ENCODE data around the gene SCAMP3. TPM values are rescaled to one million over a fixed set of nuclear protein-coding genes. Genes with fewer than 3 reads are reported as not detected.

The SCAMP3 gene
- total RNA-seq, 1 experiment from 2014 or later = 80.6 TPM

GRCh38 chr1:155256058-155256852 is 5.9 kb downstream of the SCAMP3 start:
- no peaks in the 10 kb centered on the region for H3K9me3 Mint-ChIP-seq (ENCODE audit: unreplicated experiment)
- BruUV-seq (replicated peaks) = TSS peak; percentile 21
- peak overlapping the region; percentile 83 for H3K27ac Mint-ChIP-seq (ENCODE audit: low read depth, unreplicated experiment)
- no peak for TF ChIP-seq CTCF (IDR thresholded peaks at IDR 0.05; ENCODE audit: unreplicated experiment)
- H3K27me3 Mint-ChIP-seq (ENCODE audit: insufficient read depth, unreplicated experiment) = no peaks in the 10 kb centered on the region
- DNase-seq (ENCODE audit: unreplicated experiment) = no peak
- peaks cover 39% of the 10 kb centered on the region for H3K4me1 Mint-ChIP-seq (ENCODE audit: insufficient read depth, unreplicated experiment)
- CTCF ChIA-PET = interaction anchor here (0.6 to 10.0 kb wide), 6 partner anchors 14 to 68 kb away, joined by 3 to 238 read pairs (median 3); partner anchors contain the start of genes CLK2 and HCN3
- H3K36me3 Mint-ChIP-seq (ENCODE audit: insufficient read depth, unreplicated experiment) = peaks cover 49% of the 10 kb centered on the region
- POLR2A ChIA-PET = interaction anchor here (0.6 to 3.9 kb wide), 15 partner anchors 7 to 132 kb away, joined by 3 to 20 read pairs (median 4); partner anchors contain the start of gene CLK2
- peak overlapping the region; percentile 84 for H3K4me3 Mint-ChIP-seq (ENCODE audit: unreplicated experiment)
- intact Hi-C loops (cut with micrococcal nuclease) = no loop called here

GRCh38 chr1:155255243-155256007 is 6.7 kb downstream of the SCAMP3 start, which contains the start of gene ENTREP3:
TSS of gene ENTREP3 (minus strand) at chr1:155255483. CDS start at chr1:155254877, 606 bp downstream.
- CTCF ChIA-PET = interaction anchor here (0.6 to 10.0 kb wide), 6 partner anchors 14 to 68 kb away, joined by 3 to 238 read pairs (median 4); partner anchors contain the start of genes CLK2 and HCN3
- intact Hi-C loops (cut with micrococcal nuclease) = no loop called here
- H3K36me3 Mint-ChIP-seq (ENCODE audit: insufficient read depth, unreplicated experiment) = peaks cover 41% of the 10 kb centered on the region
- peak within 1 kb of the TSS; percentile 84 for H3K4me3 Mint-ChIP-seq (ENCODE audit: unreplicated experiment)
- H3K9me3 Mint-ChIP-seq (ENCODE audit: unreplicated experiment) = no peaks in the 10 kb centered on the region
- peak; percentile 81 for DNase-seq (ENCODE audit: unreplicated experiment)
- POLR2A ChIA-PET = interaction anchor here (0.6 to 3.9 kb wide), 20 partner anchors 8 to 396 kb away, joined by 3 to 20 read pairs (median 4); partner anchors contain the start of genes CLK2 and KRTCAP2
- no peaks in the 10 kb centered on the region for H3K27me3 Mint-ChIP-seq (ENCODE audit: insufficient read depth, unreplicated experiment)
- peaks cover 32% of the 10 kb centered on the region for H3K4me1 Mint-ChIP-seq (ENCODE audit: insufficient read depth, unreplicated experiment)
- no TSS peak for BruUV-seq (replicated peaks)
- H3K27ac Mint-ChIP-seq (ENCODE audit: low read depth, unreplicated experiment) = peak within 1 kb of the TSS; percentile 83
- no peak for TF ChIP-seq CTCF (IDR thresholded peaks at IDR 0.05; ENCODE audit: unreplicated experiment)

- Mint-ChIP-seq H3K36me3 (ENCODE audit: insufficient read depth, unreplicated experiment) (peaks cover 34% of the 10 kb centered on the region), H3K9me3 (ENCODE audit: unreplicated experiment) (no peaks in the 10 kb centered on the region), H3K4me1 (ENCODE audit: insufficient read depth, unreplicated experiment) (peaks cover 28% of the 10 kb centered on the region), H3K27ac (ENCODE audit: low read depth, unreplicated experiment) (peak overlapping the region; percentile 35), H3K27me3 (ENCODE audit: insufficient read depth, unreplicated experiment) (no peaks in the 10 kb centered on the region), H3K4me3 (ENCODE audit: unreplicated experiment) (peak overlapping the region; percentile 84)
- BruUV-seq (replicated peaks) = no TSS peak
- ChIA-PET POLR2A (interaction anchor here (0.6 to 3.9 kb wide), 11 partner anchors 10 to 397 kb away, joined by 3 to 20 read pairs (median 3); partner anchors contain the start of genes CLK2 and KRTCAP2), CTCF (interaction anchor here (0.6 to 10.0 kb wide), 4 partner anchors 13 to 532 kb away, joined by 3 to 238 read pairs (median 4); partner anchors contain the start of genes CLK2 and HCN3)
- intact Hi-C loops (cut with micrococcal nuclease) = no loop called here
- peak; percentile 29 for DNase-seq (ENCODE audit: unreplicated experiment)
- TF ChIP-seq CTCF (IDR thresholded peaks at IDR 0.05; ENCODE audit: unreplicated experiment) = no peak
These were observed 7.4 kb downstream of the SCAMP3 start for GRCh38 chr1:155254714-155255242.
